Activated CD4-positive, alpha-beta T cell treated with anti-CD3 and anti-CD28 coated beads for 36 hours (primary cell): ENCODE data around the gene TAF1D. TPM values are rescaled to one million over a fixed set of nuclear protein-coding genes. Genes with fewer than 3 reads are reported as not detected.
A peak's percentile ranks its signal among the peaks of the same experiment; 100 is the strongest.

Source experiments
- ATAC-seq: fragments of 200-7000 bp; cut with Tn5 transposase; one replicate; pipeline ENCODE4 v1.10.0; 2021; ENCODE audit warnings: mild to moderate bottlenecking, moderate library complexity
- CTCF ChIA-PET: fragments of 350-600 bp; sonication (Branson Sonifier 250); formaldehyde crosslinking; loops from one replicate; lab custom pipeline; 2021; ENCODE audit warnings: antibody characterized with exemption; lab: Charles Lee
- POLR2A ChIA-PET: fragments of 350-600 bp; sonication (Branson Sonifier 250); formaldehyde crosslinking; loops from one replicate; lab custom pipeline; 2021; ENCODE audit warnings: antibody characterized with exemption, inconsistent platforms; lab: Charles Lee
- DNase-seq: peaks from one replicate; pipeline ENCODE4 v3.0.0-alpha.2; 2020
- H3K27ac Mint-ChIP-seq: one replicate; pipeline ENCODE4 v1.8.0; 2021; ENCODE audit warnings: mixed read lengths
- H3K27me3 Mint-ChIP-seq: one replicate; pipeline ENCODE4 v1.8.0; 2021; ENCODE audit warnings: mixed read lengths
- H3K36me3 Mint-ChIP-seq: one replicate; pipeline ENCODE4 v1.8.0; 2021; ENCODE audit warnings: low read depth, mixed read lengths
- H3K4me1 Mint-ChIP-seq: one replicate; pipeline ENCODE4 v1.8.0; 2021; ENCODE audit warnings: mixed read lengths
- H3K4me3 Mint-ChIP-seq: one replicate; pipeline ENCODE4 v1.8.0; 2021; ENCODE audit warnings: mild to moderate bottlenecking, moderate library complexity, mixed read lengths
- H3K9me3 Mint-ChIP-seq: one replicate; pipeline ENCODE4 v1.8.0; 2021; ENCODE audit warnings: low read depth, mixed read lengths
- intact Hi-C, 2 experiments: fragments of 100-400 bp; cut with DNase I in 1 of 2; cut with micrococcal nuclease in 1 of 2; formaldehyde crosslinking; loops; one replicate each; pipeline versions ENCODE4 v1.14.2 to v1.15.1; 2022 to 2024; cut with DNase I, micrococcal nuclease
- microRNA-seq: library from miRNA; unstranded; fragments of <30 nt; microRNA quantifications from one replicate; pipeline ENCODE4 v1.2.0, GENCODE V29; 2021; ENCODE audit warnings: borderline replicate concordance
- total RNA-seq, 2 experiments: library from RNA; stranded (reverse); gene quantifications; one replicate each; pipeline ENCODE4 v1.2.3, GENCODE V29; 2021

Gene TAF1D
- total RNA-seq, 2 experiments from 2014 or later = 326 to 355 TPM

DNA sequence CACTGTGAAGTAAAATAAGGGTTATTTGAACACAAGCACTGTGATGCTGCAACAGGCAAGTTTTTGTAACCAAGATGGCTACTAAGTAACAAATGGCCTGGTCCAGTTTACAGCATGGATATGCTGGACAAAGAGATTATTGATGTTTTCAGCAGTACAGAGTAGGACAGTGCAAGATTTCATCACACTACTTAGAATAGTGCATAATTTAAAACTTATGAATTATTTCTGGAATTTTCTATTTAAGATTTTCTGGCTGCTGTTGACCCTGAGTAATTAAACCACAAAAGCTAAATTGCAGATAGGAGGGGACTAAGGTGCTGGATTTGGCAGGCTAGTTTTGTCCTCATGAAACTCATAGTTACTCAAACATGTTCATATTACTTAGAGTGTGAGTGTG lies 46.7 kb downstream of the TAF1D start:
- peaks cover 65% of the 10 kb centered on the region for H3K36me3 Mint-ChIP-seq
- ATAC-seq (no peak), DNase-seq (no peak)
- H3K27me3 Mint-ChIP-seq = no peaks in the 10 kb centered on the region
- peaks cover 4% of the 10 kb centered on the region for H3K4me1 Mint-ChIP-seq
- ChIA-PET POLR2A (no interaction called here), CTCF (interaction anchor here (1.0 kb wide), 1 partner anchor 46 kb away, joined by 3 read pairs; no protein-coding TSS in a partner anchor)
- H3K27ac Mint-ChIP-seq = no peak overlapping the region
- H3K9me3 Mint-ChIP-seq = no peaks in the 10 kb centered on the region
- intact Hi-C loops = no loop called here
- no peak overlapping the region for H3K4me3 Mint-ChIP-seq

GRCh38 chr11:93694109-93694508 lies 47.2 kb downstream of the TAF1D start:
- CTCF ChIA-PET = interaction anchor here (1.0 kb wide), 1 partner anchor 46 kb away, joined by 3 read pairs; no protein-coding TSS in a partner anchor

DNA sequence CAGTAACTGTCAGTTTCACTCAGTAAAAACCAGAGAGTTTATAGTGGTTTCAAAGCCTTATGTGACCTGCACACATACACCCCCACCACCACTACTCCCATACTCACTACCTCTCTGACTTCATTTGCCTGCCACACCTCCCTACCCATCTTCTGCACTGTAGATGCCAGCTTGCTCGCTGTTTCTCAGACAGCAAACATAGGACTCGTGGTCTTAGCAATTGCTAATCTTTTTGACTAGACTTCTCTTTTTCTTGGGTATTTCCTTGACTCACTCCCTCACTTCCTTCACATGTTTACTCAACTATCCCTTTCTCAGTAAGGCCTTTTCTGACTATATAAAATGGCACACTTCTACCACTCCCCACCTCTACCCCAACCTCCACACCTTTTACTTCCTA lies 52.1 kb downstream of the TAF1D start:
- ATAC-seq (peak; percentile 99), DNase-seq (peak; percentile 74)
- Mint-ChIP-seq H3K27me3 (no peaks in the 10 kb centered on the region), H3K4me1 (peaks cover 22% of the 10 kb centered on the region), H3K9me3 (no peaks in the 10 kb centered on the region), H3K36me3 (peaks cover 57% of the 10 kb centered on the region), H3K27ac (peak overlapping the region; percentile 90), H3K4me3 (peak overlapping the region; percentile 44)
- CTCF ChIA-PET = no interaction called here
- POLR2A ChIA-PET = interaction anchor here (1.0 kb wide), 1 partner anchor 27 kb away, joined by 3 read pairs; the partner anchor contains the start of gene CEP295
- intact Hi-C loops = loop anchor here (1.0 to 2.0 kb wide), 3 partner anchors 49 to 95 kb away; partner anchors contain the start of gene MED17 (in 1 of the 2)

More at GRCh38 chr11:93694109-93694508, 47.2 kb downstream of the TAF1D start:
- intact Hi-C loops = no loop called here
- H3K27ac Mint-ChIP-seq = no peak overlapping the region
- peaks cover 65% of the 10 kb centered on the region for H3K36me3 Mint-ChIP-seq
- no peak overlapping the region for H3K4me3 Mint-ChIP-seq
- no peaks in the 10 kb centered on the region for H3K9me3 Mint-ChIP-seq
- DNase-seq (no peak), ATAC-seq (no peak)
- POLR2A ChIA-PET = no interaction called here
- H3K4me1 Mint-ChIP-seq = peaks cover 8% of the 10 kb centered on the region
- H3K27me3 Mint-ChIP-seq = no peaks in the 10 kb centered on the region

DNA sequence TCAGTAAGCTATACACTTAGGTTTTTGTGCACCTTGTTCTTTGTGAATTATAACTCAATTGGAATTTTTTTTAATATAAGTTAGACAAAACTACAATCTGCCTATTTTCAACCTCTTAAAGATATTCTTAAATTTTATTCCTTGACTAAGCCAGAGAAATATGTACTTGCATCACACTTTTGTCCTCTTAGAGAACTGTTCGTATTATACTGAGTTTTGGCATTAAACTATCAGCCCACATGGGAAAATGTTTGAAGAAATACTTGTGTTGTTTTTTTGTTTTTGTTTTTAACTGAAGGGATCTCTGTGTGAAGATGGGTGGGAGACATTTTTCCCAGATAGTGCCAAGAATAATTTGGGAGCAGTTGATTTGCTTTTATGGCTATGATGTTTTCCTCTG lies 54.5 kb downstream of the TAF1D start:
- no peak for DNase-seq

DNA sequence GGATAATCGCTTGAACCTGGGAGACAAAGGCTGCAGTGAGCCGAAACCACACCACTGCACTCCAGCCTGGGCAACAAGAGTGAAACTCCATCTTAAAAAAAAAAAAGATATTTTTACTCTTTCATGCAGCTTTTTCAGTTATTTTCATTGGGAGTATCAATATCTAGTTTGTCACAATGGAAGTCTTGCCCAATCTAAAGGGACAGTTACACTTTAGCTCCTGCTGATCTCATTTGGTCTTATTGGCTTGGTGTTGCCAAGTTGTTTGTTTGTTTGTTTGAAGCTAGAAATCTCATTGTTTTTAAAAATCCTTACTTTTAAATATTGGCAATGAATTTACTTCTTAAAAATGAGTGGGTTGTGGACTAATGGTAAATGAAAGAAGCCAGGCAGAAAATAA lies 55.1 kb downstream of the TAF1D start:
- intact Hi-C loops = no loop called here
- no peak overlapping the region for H3K27ac Mint-ChIP-seq
- peaks cover 22% of the 10 kb centered on the region for H3K4me1 Mint-ChIP-seq
- no peaks in the 10 kb centered on the region for H3K27me3 Mint-ChIP-seq
- H3K4me3 Mint-ChIP-seq = no peak overlapping the region
- no peaks in the 10 kb centered on the region for H3K9me3 Mint-ChIP-seq
- H3K36me3 Mint-ChIP-seq = peaks cover 67% of the 10 kb centered on the region
- DNase-seq = no peak
- ChIA-PET POLR2A (no interaction called here), CTCF (no interaction called here)
- no peak for ATAC-seq

More for the DNA sequence above, 54.5 kb downstream of the TAF1D start:
- ChIA-PET POLR2A (interaction anchor here (0.5 kb wide), 1 partner anchor 32 kb away, joined by 3 read pairs; no protein-coding TSS in a partner anchor), CTCF (no interaction called here)
- peaks cover 22% of the 10 kb centered on the region for H3K4me1 Mint-ChIP-seq
- no peak overlapping the region for H3K27ac Mint-ChIP-seq
- H3K27me3 Mint-ChIP-seq = no peaks in the 10 kb centered on the region
- no peak overlapping the region for H3K4me3 Mint-ChIP-seq
- H3K36me3 Mint-ChIP-seq = peaks cover 69% of the 10 kb centered on the region
- no peaks in the 10 kb centered on the region for H3K9me3 Mint-ChIP-seq
- no peak for ATAC-seq
- intact Hi-C loops = no loop called here

Small RNA genes lying within 50 kb of the gene (microRNA-seq; reads per million reads assigned to microRNA genes)
- gene MIR1304 = 63.4 reads per million, percentile 59 among the genes with 10 or more reads in this experiment

Other genes starting within 250 kb of the TAF1D start
- gene SMCO4, start 198.1 kb downstream of the TAF1D start, total RNA-seq = 10 to 100 TPM; 24.5 to 24.6 TPM
- gene CEP295, start 79.8 kb downstream of the TAF1D start, total RNA-seq = 10 to 100 TPM; 34.8 to 43.2 TPM
- gene C11orf54, start 177 bp upstream of the TAF1D start, total RNA-seq = 10 to 100 TPM; 13.8 to 15.7 TPM
- gene MED17, start 42.8 kb upstream of the TAF1D start, total RNA-seq = 10 to 100 TPM; 28.6 to 29.9 TPM
- gene VSTM5, start 109.1 kb upstream of the TAF1D start, total RNA-seq = not detected